Hepatocyte (in vitro differentiated cells): Measurements from ENCODE around the gene RPIA. TPM values are rescaled to one million over a fixed set of nuclear protein-coding genes. Genes with fewer than 3 reads are reported as not detected.

Experiments used
- DNase-seq: peaks from one replicate; pipeline ENCODE4 v3.0.0-alpha.2; 2016; ENCODE audit warnings: low spot score
- H2AFZ ChIP-seq: fragments of 200-600 bp; sonication (generic); 2 replicates; pipeline ENCODE4 v1.6.0; 2016; ENCODE audit warnings: antibody characterized with exemption, mild to moderate bottlenecking
- H3K27ac ChIP-seq: fragments of 200-600 bp; sonication (generic); 2 replicates; pipeline ENCODE4 v1.5.1; 2016; ENCODE audit warnings: mild to moderate bottlenecking
- H3K27me3 ChIP-seq: fragments of 200-600 bp; sonication (generic); 2 replicates; pipeline ENCODE4 v1.6.1; 2016
- H3K36me3 ChIP-seq: fragments of 200-600 bp; sonication (generic); replicated peaks from 2 replicates; pipeline ENCODE4 v1.5.1; 2016; ENCODE audit warnings: low read depth; ENCODE audit not compliant: insufficient read depth
- H3K4me1 ChIP-seq: fragments of 200-600 bp; sonication (generic); 2 replicates; pipeline ENCODE4 v1.5.1; 2016; ENCODE audit warnings: mild to moderate bottlenecking, moderate library complexity; ENCODE audit not compliant: insufficient read depth
- H3K4me2 ChIP-seq: fragments of 200-600 bp; sonication (generic); 2 replicates; pipeline ENCODE4 v1.6.0; 2016
- H3K4me3 ChIP-seq: fragments of 200-600 bp; sonication (generic); 2 replicates; pipeline ENCODE4 v1.5.1; 2016; ENCODE audit warnings: mild to moderate bottlenecking
- H3K79me2 ChIP-seq: fragments of 200-600 bp; sonication (generic); 2 replicates; pipeline ENCODE4 v1.6.0; 2017; ENCODE audit warnings: mild to moderate bottlenecking
- H3K9me2 ChIP-seq: fragments of 200-600 bp; sonication (generic); replicated peaks from 2 replicates; pipeline ENCODE4 v1.6.0; 2017; ENCODE audit warnings: mild to moderate bottlenecking; ENCODE audit not compliant: insufficient read depth
- H3K9me3 ChIP-seq: fragments of 200-600 bp; sonication (generic); 2 replicates; pipeline ENCODE4 v1.5.1; 2016; ENCODE audit warnings: low read depth, mild to moderate bottlenecking
- H4K20me1 ChIP-seq: fragments of 200-600 bp; sonication (generic); 2 replicates; pipeline ENCODE4 v1.6.0; 2016; ENCODE audit warnings: mild to moderate bottlenecking; ENCODE audit not compliant: insufficient read depth, poor library complexity, severe bottlenecking
- CTCF ChIP-seq: fragments of 200-600 bp; sonication (generic); IDR thresholded peaks from 2 replicates; pipeline ENCODE4 v1.5.1; 2016; ENCODE audit warnings: antibody characterized with exemption, mild to moderate bottlenecking; ENCODE audit not compliant: poor library complexity
- EZH2 ChIP-seq: fragments of 200-600 bp; sonication (generic); IDR thresholded peaks from 2 replicates; pipeline ENCODE4 v1.6.1; 2016; ENCODE audit warnings: antibody characterized with exemption, mild to moderate bottlenecking, borderline replicate concordance
- EZH2phosphoT487 ChIP-seq: fragments of 200-600 bp; sonication (generic); IDR thresholded peaks from one replicate; pipeline ENCODE4 v1.6.1; 2018; ENCODE audit warnings: antibody characterized with exemption, mild to moderate bottlenecking, low read depth, moderate library complexity; ENCODE audit not compliant: unreplicated experiment, severe bottlenecking
- WGBS: methylation state at CpG from one replicate; pipeline ENCODE4 v1.1.6; 2016; ENCODE audit warnings: low lambda C conversion rate; ENCODE audit errors: missing lambda C conversion rate; 5-methylcytosine and 5-hydroxymethylcytosine counted together
- polyA plus RNA-seq: library from polyadenylated mRNA; unstranded; fragments of >200 nt; fragmentation: Nextera tagmentation; extraction: Ambion mirVana; gene quantifications from 2 replicates; pipeline ENCODE4 v1.2.1, GENCODE V29; 2016
- total RNA-seq: library from RNA; depleted of rRNA; stranded (reverse); fragments of >200 nt; gene quantifications from 2 replicates; pipeline ENCODE4 v1.2.3, GENCODE V29; 2014

The RPIA gene
- total and polyA plus RNA-seq, 2 experiments from 2014 or later = 7.0 to 17.6 TPM

- Histone ChIP-seq H3K9me3 (peaks cover 4% of the 10 kb centered on the region), H3K27me3 (no peaks in the 10 kb centered on the region), H3K4me1 (peaks cover 6% of the 10 kb centered on the region), H2AFZ (peak overlapping the region; percentile 86), H3K27ac (peak overlapping the region; percentile 87), H3K4me2 (peak overlapping the region; percentile 91), H3K36me3 (no peaks in the 10 kb centered on the region), H3K4me3 (peak overlapping the region; percentile 72), H3K9me2 (no peaks in the 10 kb centered on the region), H4K20me1 (no peaks in the 10 kb centered on the region), H3K79me2 (peaks cover 55% of the 10 kb centered on the region)
- DNase-seq = peak; percentile 64
- WGBS = 47% methylated on average over 20 of the region's 20 CpGs
- TF ChIP-seq EZH2 = no peak
- TF ChIP-seq EZH2phosphoT487 = no peak
- TF ChIP-seq CTCF = no peak
Measured at GRCh38 chr2:88690591-88691338, 708 bp upstream of the RPIA start.

GRCh38 chr2:88692187-88692586 is 714 bp downstream of the RPIA start:
- peaks cover 69% of the 10 kb centered on the region for H3K79me2 ChIP-seq
- peaks cover 10% of the 10 kb centered on the region for H3K4me1 ChIP-seq
- WGBS = 9% methylated on average over 11 of the region's 11 CpGs
- peak overlapping the region; percentile 85 for H3K4me3 ChIP-seq
- H4K20me1 ChIP-seq = no peaks in the 10 kb centered on the region
- H3K4me2 ChIP-seq = peak overlapping the region; percentile 93
- H3K9me3 ChIP-seq = peaks cover 4% of the 10 kb centered on the region
- no peaks in the 10 kb centered on the region for H3K27me3 ChIP-seq
- peak overlapping the region; percentile 95 for H2AFZ ChIP-seq
- peak overlapping the region; percentile 69 for H3K27ac ChIP-seq
- H3K9me2 ChIP-seq = no peaks in the 10 kb centered on the region
- TF ChIP-seq EZH2phosphoT487 = no peak
- TF ChIP-seq EZH2 = no peak
- TF ChIP-seq CTCF = no peak
- DNase-seq = peak; percentile 54
- no peaks in the 10 kb centered on the region for H3K36me3 ChIP-seq

GRCh38 chr2:88693911-88694414 is 2.5 kb downstream of the RPIA start:
- no peaks in the 10 kb centered on the region for H3K27me3 ChIP-seq
- 94% methylated on average over 3 of the region's 3 CpGs for WGBS
- H4K20me1 ChIP-seq = no peaks in the 10 kb centered on the region
- H3K27ac ChIP-seq = no peak overlapping the region
- no peak overlapping the region for H2AFZ ChIP-seq
- H3K9me2 ChIP-seq = no peaks in the 10 kb centered on the region
- no peak overlapping the region for H3K4me2 ChIP-seq
- no peak for DNase-seq
- no peak overlapping the region for H3K4me3 ChIP-seq
- H3K79me2 ChIP-seq = peaks cover 81% of the 10 kb centered on the region
- peaks cover 4% of the 10 kb centered on the region for H3K9me3 ChIP-seq
- TF ChIP-seq CTCF = no peak
- no peak for TF ChIP-seq EZH2phosphoT487
- no peak for TF ChIP-seq EZH2
- H3K36me3 ChIP-seq = no peaks in the 10 kb centered on the region
- peaks cover 25% of the 10 kb centered on the region for H3K4me1 ChIP-seq
